GM10248 (cell line): ENCODE data around the gene MVB12B.

ENCODE experiments used
- CTCF ChIA-PET: fragments of 300-600 bp; sonication (Branson Sonifier 250); formaldehyde crosslinking; extraction: SDS; loops from one replicate; lab custom pipeline; 2021; ENCODE audit warnings: antibody characterized with exemption; lab: Yijun Ruan, JAX
- POLR2A ChIA-PET: fragments of 350-650 bp; sonication (Branson Sonifier 250); formaldehyde crosslinking; extraction: SDS; loops from one replicate; lab custom pipeline; 2020; ENCODE audit warnings: antibody characterized with exemption; lab: Yijun Ruan, JAX
- DNase-seq: peaks from one replicate; pipeline ENCODE4 v3.0.0; 2012; ENCODE audit errors: extremely low spot score
- CTCF ChIP-seq: IDR thresholded peaks from 2 replicates; pipeline ENCODE4 v1.5.1; 2012; ENCODE audit warnings: mild to moderate bottlenecking, low read depth; ENCODE audit errors: extremely low read depth, missing control alignments, control extremely low read depth

Gene MVB12B

DNA sequence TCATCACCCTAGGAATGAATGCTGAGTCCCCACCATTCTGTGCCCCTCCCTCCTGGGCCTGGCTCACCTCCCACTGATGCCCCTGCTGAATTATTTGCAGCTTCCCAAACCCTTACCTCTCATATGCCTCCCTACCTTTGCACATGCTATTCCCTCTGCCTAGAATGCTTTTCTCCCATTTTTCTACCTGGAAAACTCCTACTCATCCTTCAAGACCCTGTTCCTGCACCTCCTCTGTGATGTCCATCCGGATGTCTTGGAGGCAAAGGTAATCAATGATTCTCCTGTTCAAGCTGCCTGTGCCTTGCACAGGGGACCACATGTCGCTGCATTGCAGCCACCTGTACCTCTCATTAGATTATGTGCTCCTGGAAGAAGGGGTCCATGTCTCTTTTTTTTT is 182.3 kb downstream of the MVB12B start:
- TF ChIP-seq CTCF: no peak
- CTCF ChIA-PET: interaction anchor here (0.9 to 8.2 kb wide), 3 partner anchors 9 to 49 kb away, joined by 3 to 60 read pairs (median 14); no protein-coding TSS in a partner anchor
- no peak for DNase-seq
- POLR2A ChIA-PET: no interaction called here

DNA sequence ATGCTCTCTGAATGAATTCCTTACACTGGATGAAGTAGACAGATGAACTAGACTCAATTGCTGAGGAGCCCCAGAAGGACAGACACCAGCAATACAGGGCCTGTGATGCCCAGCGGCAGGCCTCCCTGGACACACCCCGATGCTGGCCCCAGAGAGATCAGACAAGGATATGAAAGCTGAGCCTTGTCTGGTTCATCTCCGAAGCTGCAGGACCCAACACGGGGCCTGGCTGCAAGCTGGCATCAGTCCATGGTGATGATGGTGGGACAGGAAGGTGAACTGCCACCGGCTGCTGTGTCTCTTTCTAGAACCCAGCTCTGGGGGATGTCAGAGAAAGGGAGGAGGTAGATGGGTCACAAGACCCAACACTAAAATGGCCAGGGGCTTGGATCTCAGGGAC is 183.1 kb downstream of the MVB12B start:
- CTCF ChIA-PET: interaction anchor here (2.6 to 8.2 kb wide), 2 partner anchors 10 to 48 kb away, joined by 14 to 60 read pairs; no protein-coding TSS in a partner anchor
- no peak for TF ChIP-seq CTCF
- POLR2A ChIA-PET: no interaction called here

DNA sequence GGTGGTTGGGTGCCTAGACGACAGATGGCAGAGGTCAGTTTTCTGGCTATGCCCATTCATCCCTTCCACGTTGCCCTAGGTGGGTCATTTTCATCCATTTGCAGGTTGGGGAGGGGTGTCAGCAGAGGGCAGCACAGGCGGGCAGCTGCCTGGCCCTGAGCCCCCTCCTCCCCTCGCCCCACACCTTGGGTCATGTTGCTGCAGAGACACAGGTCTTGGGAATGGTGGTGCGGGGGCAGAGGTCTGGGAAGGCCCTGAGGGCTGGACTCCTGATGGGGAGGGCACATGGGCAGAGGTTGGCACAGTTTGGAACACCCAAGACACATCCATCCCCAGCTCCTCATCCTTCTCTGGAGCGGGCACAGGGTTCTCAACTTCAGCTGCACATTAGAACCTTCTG is 183.9 kb downstream of the MVB12B start:
- ChIA-PET CTCF (interaction anchor here (1.0 to 8.2 kb wide), 3 partner anchors 10 to 54 kb away, joined by 3 to 60 read pairs (median 14); no protein-coding TSS in a partner anchor), POLR2A (no interaction called here)
- TF ChIP-seq CTCF: no peak
- no peak for DNase-seq

More for the DNA sequence above, 183.1 kb downstream of the MVB12B start:
- no peak for DNase-seq

- no peak for DNase-seq
- ChIA-PET CTCF (interaction anchor here (8.2 kb wide), 1 partner anchor 11 kb away, joined by 60 read pairs; no protein-coding TSS in a partner anchor), POLR2A (no interaction called here)
- TF ChIP-seq CTCF: no peak
Measured at GRCh38 chr9:126511411-126511810, 184.8 kb downstream of the MVB12B start.

DNA sequence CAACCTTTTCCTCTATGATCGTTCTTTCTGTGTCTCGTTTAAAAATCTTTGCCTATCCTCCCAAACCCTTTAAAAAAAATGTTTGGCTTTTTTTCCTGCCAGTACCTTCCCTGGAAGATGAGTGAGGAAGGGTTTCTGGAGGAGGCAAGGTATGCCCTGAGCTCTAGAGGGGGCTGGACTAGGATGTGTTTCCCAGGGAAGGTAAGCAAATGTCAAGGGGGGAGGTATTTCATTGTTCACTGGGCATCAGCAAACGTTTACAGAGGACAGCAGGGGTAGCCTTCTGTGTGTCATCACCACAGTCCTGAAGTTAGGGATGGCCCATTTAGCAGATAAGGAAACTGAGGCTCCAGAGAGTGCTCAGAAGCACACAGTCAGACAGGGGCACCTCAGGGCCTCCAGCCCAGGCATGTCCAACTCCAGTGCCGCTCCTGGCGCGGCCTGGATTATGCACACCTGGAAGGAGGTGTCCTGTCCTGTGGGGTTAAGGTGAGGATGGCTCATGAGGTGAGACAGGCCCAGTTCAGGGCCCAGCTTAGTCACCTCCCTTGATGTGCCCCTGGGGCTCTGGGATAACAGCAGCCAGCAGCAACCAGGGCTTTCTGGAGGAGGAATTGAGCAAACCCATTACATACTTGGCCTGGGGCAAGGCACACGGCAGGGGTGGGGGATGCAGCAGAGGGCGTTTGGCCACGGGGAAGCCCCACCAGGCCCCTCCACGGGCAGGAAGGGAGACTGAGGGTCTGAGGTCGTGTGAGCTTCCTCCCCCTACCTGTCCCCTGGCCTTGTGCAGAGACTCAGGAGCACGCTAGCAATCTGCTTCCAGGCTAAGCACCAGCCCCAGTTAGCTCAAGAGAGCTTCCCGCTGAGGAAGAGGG is 186.8 kb downstream of the MVB12B start:
- no peak for DNase-seq
- no peak for TF ChIP-seq CTCF
- CTCF ChIA-PET: interaction anchor here (3.3 to 8.2 kb wide), 2 partner anchors 13 to 45 kb away, joined by 13 to 60 read pairs; no protein-coding TSS in a partner anchor
- POLR2A ChIA-PET: no interaction called here

DNA sequence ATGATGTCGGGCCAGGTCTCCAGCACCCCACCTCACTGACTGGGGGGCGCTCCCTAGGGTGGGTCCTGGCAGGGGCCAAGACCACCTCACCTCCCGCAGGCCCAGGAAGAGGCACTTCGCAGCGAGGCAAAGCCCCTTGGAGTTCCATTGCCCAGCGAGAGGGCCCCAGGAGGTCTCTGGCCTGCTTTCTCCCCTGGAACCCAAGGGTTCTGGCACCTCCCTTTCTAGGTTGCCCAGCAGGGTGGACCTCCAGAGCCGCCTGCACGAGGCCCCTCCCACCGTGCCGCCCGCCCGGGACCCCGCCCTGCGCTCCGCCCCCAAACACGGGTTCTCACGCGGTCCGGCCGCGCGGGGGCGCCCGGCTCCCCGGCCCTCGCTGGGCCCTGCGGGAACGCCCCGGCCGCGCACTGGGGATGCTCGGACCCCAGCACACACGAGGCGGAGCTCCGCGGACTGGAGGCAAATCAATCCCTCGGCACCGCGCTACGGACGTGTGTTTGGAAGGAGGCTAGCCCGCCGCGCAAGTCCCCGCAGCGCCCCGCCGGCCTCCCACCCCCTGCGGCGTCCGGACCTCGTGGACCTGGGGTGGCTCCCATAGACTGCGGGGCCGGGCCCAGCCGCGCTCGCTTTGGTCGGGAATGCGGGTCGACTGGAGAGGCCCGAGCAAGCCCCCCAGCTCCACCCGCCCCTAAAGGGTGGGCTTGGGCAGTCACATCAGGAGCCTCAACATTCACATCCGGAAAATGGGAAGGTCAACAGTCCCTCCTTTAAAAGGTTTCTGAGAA is 187.6 kb downstream of the MVB12B start:
- peak; percentile 71 for DNase-seq
- POLR2A ChIA-PET: no interaction called here
- no peak for TF ChIP-seq CTCF
- CTCF ChIA-PET: interaction anchor here (0.6 to 8.2 kb wide), 3 partner anchors 14 to 83 kb away, joined by 3 to 60 read pairs (median 13); no protein-coding TSS in a partner anchor
